ENCODE measurements around the gene BMP8A.

The BMP8A gene

GRCh38 chr1:39528082-39528481, 36.6 kb downstream of the BMP8A start:
- DNase-seq, result no peak

GRCh38 chr1:39529901-39530535, 38.6 kb downstream of the BMP8A start:
- DNase-seq, result no peak

GRCh38 chr1:39531526-39531925, 40.1 kb downstream of the BMP8A start:
- no peak for DNase-seq

- no peak for DNase-seq
Measured at GRCh38 chr1:39533442-39533841, 42.0 kb downstream of the BMP8A start.

GRCh38 chr1:39538531-39539251, 47.3 kb downstream of the BMP8A start:
- no peak for DNase-seq

GRCh38 chr1:39539252-39539790, 47.9 kb downstream of the BMP8A start:
- DNase-seq, result peak; percentile 42 to 49

- DNase-seq, result no peak
Measured at GRCh38 chr1:39540504-39541031, 49.1 kb downstream of the BMP8A start.

- no peak for DNase-seq
Measured at GRCh38 chr1:39542924-39543323, 51.5 kb downstream of the BMP8A start.

GRCh38 chr1:39544327-39544726, 52.9 kb downstream of the BMP8A start:
- DNase-seq, result no peak

GRCh38 chr1:39545531-39545930, 54.1 kb downstream of the BMP8A start:
- DNase-seq, result no peak

- no peak for DNase-seq
Measured at GRCh38 chr1:39554277-39554676, 62.8 kb downstream of the BMP8A start.

- DNase-seq, result no peak
Measured at GRCh38 chr1:39561279-39561678, 69.8 kb downstream of the BMP8A start.

- DNase-seq, result no peak
Measured at GRCh38 chr1:39562886-39563285, 71.5 kb downstream of the BMP8A start.

- no peak for DNase-seq
Measured at GRCh38 chr1:39563669-39564068, 72.2 kb downstream of the BMP8A start.

GRCh38 chr1:39564340-39564739, 72.9 kb downstream of the BMP8A start:
- DNase-seq, result no peak

- no peak for DNase-seq
Measured at GRCh38 chr1:39564941-39565340, 73.5 kb downstream of the BMP8A start.

- no peak for DNase-seq
Measured at GRCh38 chr1:39566441-39567137, 75.2 kb downstream of the BMP8A start.

- DNase-seq, result no peak
Measured at GRCh38 chr1:39567302-39567701, 75.9 kb downstream of the BMP8A start.

GRCh38 chr1:39568208-39568607, 76.8 kb downstream of the BMP8A start:
- no peak for DNase-seq

- no peak for DNase-seq
Measured at GRCh38 chr1:39569034-39569433, 77.6 kb downstream of the BMP8A start.

- no peak for DNase-seq
Measured at GRCh38 chr1:39570477-39571177, 79.2 kb downstream of the BMP8A start.

GRCh38 chr1:39571178-39571483, 79.7 kb downstream of the BMP8A start:
- no peak for DNase-seq

Measured in activated CD4-positive, alpha-beta T cell treated with anti-CD3 and anti-CD28 coated beads, Interleukin-2, amount 50 U/mL, for 48 hours (primary cell).